GM10266 (cell line): ENCODE data around the gene GNG7.

Experiments
- DNase-seq: peaks from one replicate; pipeline ENCODE4 v3.0.0; 2012; ENCODE audit errors: extremely low spot score
- TF ChIP-seq, protein P1 (sequence below): IDR thresholded peaks from 2 replicates; pipeline ENCODE4 v1.5.1; 2012; ENCODE audit warnings: mild to moderate bottlenecking, low read depth; ENCODE audit not compliant: control insufficient read depth, insufficient read depth; ENCODE audit errors: missing control alignments

GNG7 gene

DNA sequence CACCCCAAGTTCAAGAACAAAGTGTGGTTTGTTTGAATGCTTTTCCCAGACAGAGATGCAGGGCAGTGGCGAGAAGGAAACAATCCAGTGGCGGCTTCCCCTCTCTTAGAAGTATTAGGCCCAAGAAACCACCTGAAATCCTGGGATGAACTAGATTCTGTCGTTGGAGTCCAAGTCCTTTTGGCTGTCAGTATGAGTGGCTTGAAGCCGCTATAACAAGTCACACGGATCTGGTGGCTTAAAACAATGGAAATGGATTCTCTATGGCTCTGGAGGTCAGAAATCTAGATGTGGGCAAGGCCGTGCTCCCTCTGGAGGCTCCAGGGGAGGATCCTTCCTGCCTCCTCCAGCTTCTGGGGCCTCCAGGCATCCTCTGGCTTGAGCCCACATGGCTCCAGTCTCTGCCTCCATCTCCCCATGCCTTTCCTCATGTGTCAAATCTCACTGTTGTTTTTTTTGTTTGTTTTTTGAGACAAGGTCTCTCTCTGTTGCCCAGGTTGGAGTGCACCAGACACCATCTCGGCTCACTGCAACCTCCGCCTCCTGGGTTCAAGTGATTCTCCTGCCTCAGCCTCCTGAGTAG is 97.7 kb downstream of the GNG7 start:
- DNase-seq = no peak
- TF ChIP-seq, protein P1, sequence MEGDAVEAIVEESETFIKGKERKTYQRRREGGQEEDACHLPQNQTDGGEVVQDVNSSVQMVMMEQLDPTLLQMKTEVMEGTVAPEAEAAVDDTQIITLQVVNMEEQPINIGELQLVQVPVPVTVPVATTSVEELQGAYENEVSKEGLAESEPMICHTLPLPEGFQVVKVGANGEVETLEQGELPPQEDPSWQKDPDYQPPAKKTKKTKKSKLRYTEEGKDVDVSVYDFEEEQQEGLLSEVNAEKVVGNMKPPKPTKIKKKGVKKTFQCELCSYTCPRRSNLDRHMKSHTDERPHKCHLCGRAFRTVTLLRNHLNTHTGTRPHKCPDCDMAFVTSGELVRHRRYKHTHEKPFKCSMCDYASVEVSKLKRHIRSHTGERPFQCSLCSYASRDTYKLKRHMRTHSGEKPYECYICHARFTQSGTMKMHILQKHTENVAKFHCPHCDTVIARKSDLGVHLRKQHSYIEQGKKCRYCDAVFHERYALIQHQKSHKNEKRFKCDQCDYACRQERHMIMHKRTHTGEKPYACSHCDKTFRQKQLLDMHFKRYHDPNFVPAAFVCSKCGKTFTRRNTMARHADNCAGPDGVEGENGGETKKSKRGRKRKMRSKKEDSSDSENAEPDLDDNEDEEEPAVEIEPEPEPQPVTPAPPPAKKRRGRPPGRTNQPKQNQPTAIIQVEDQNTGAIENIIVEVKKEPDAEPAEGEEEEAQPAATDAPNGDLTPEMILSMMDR = no peak

DNA sequence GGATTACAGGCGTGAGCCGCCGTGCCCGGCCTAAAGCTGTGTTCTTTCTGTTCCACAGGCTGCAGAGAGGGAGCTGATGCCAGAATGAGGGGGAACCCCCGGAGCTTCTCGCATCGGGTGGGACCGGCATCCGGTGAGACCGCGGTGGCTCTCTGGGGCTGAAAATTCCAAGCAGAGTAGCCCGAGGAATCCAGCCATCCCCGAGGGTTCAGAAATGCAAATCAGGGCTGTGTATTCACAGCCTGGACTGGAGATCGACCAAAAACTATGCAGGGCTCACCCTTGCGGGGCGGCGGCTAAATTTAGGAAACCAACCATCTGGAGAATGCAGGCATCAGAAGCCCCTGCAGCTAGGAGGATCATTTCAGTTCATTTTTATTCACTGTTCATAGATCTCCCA is 99.2 kb downstream of the GNG7 start:
- no peak for DNase-seq

DNA sequence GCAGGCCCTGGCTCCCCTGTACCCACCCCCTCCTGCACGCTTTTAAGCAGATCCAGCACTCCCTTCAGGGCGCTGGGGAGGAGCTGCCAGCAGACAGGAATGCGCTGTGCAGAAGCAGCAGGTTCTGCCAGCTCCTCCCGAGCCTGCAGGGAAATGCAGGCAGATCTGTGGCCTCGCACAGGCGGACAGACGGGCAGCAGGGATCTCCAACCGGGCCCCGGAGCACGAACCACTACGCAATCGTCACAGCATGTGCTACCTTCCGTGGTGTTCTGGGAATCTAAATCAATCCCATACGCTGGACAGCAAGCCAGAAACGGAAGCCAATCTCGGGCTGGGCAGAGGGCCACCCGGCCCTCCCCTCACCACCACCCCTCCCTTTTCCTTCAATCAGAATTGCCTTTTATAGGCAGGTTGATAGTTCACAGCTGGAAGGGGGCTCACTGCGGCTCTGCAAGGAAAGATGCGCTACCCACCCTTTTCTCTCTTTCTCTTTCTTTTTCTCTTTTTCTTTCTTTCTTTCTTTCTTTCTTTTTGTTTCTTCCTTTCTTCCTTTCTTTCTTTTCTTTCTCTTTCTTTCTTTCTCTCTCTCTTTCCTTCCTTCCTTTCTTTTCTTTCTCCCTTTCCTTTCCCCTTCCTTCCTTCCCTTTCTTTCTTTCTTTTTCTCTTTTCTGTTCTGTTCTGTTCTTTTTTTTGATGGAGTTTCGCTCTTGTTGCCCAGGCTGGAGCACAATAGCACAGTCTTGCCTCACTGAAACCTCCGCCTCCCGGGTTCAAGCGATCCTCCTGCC is 99.9 kb downstream of the GNG7 start:
- DNase-seq = no peak
- TF ChIP-seq, protein P1 = no peak

More for the DNA sequence above, 99.2 kb downstream of the GNG7 start:
- TF ChIP-seq, protein P1 = no peak

DNA sequence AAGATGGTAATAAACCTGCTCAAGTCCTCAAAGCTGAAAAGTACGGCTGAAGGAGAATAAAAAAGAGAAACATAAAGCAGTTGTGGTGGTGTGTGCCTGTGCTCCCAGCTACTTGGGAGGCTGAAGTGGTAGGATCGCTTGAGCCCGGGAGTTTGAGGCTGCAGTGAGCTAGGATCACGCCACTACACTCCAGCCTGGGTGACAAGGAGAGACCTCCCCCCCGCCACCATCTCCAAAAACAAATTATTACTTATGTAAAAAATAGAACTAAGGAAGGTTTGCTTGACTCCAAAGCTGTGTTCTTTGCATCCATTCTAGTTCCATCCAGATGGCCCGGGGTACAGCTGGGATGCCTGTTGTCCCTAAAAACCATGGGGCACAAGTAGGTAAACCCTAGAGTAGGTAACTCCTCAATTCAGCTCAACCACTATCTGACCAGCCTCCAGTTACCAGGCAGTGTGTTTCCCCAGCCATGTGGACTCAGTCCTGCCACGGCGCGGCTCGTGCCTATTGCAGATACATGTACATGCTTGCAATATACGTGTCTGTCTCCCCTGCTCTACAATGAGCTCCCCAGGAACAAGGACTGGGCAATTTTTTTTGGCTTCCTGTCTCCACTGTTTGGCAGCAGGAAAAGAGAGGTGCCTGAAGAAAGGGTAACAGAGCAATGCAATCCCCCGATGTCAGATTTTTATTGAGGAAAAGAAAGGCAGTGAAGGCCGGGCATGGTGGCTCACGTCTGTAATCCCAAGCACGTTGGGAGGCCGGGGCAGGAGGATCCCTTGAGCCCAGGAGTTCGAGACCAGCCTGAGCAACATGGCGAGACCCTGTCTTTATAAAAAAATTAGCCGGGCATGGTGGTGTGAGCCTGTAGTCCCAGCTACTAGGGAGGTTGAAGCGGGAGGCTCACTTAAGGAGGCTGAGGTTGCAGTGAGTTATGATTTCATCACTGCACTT is 101.3 kb downstream of the GNG7 start:
- DNase-seq = no peak
- TF ChIP-seq, protein P1 = no peak

- DNase-seq = no peak
- TF ChIP-seq, protein P1 = no peak
Measured at GRCh38 chr19:2594319-2594718, 108.2 kb downstream of the GNG7 start.

GRCh38 chr19:2592824-2593223 is 109.7 kb downstream of the GNG7 start:
- TF ChIP-seq, protein P1 = no peak
- no peak for DNase-seq
